Caco-2 (cell line): ENCODE data around the gene OAF. TPM values are rescaled to one million over a fixed set of nuclear protein-coding genes. Genes with fewer than 3 reads are reported as not detected.

Experiments
- BruUV-seq: library from RNA; stranded (reverse); fragments of 400-500 nt; replicated peaks from 2 replicates; lab custom pipeline; 2021; lab: Mats Ljungman, UMichigan
- CTCF ChIA-PET: fragments of 300-600 bp; sonication (Branson Sonifier 250); formaldehyde crosslinking; loops from one replicate; lab custom pipeline; 2022; ENCODE audit warnings: antibody characterized with exemption; lab: Charles Lee
- POLR2A ChIA-PET: fragments of 300-600 bp; sonication (Branson Sonifier 250); formaldehyde crosslinking; loops from one replicate; lab custom pipeline; 2022; ENCODE audit warnings: antibody characterized with exemption; lab: Charles Lee
- DNase-seq, 2 experiments: peaks; one replicate each; pipeline versions ENCODE4 v3.0.0 to v3.0.0-alpha.2; 2020 to 2022
- H3K27me3 ChIP-seq: replicated peaks from 2 replicates; pipeline ENCODE4 v1.6.0; 2011; ENCODE audit warnings: low read length; ENCODE audit not compliant: control insufficient read depth, insufficient read depth
- H3K36me3 ChIP-seq: 2 replicates; pipeline ENCODE4 v1.5.1; 2011; ENCODE audit warnings: low read length; ENCODE audit not compliant: control insufficient read depth, insufficient read depth
- H3K4me1 ChIP-seq: fragments of 250-450 bp; sonication (Bioruptor Pico); 2 replicates; pipeline ENCODE4 v1.5.1; 2020; ENCODE audit warnings: mild to moderate bottlenecking
- H3K4me3 ChIP-seq: 2 replicates; pipeline ENCODE4 v1.5.1; 2011; ENCODE audit warnings: low read depth, mild to moderate bottlenecking, control low read depth, low read length
- H3K9me3 ChIP-seq: fragments of 250-450 bp; sonication (Bioruptor Pico); 2 replicates; pipeline ENCODE4 v1.5.1; 2020; ENCODE audit warnings: mild to moderate bottlenecking, moderate library complexity
- H3K27ac Mint-ChIP-seq: one replicate; pipeline ENCODE4 v1.8.0; 2022; ENCODE audit warnings: mixed read lengths; ENCODE audit not compliant: unreplicated experiment
- H3K27me3 Mint-ChIP-seq: one replicate; pipeline ENCODE4 v1.8.0; 2022; ENCODE audit warnings: mixed read lengths; ENCODE audit not compliant: insufficient read depth, unreplicated experiment
- H3K36me3 Mint-ChIP-seq: one replicate; pipeline ENCODE4 v1.8.0; 2022; ENCODE audit warnings: mild to moderate bottlenecking, mixed read lengths; ENCODE audit not compliant: insufficient read depth, unreplicated experiment
- H3K4me1 Mint-ChIP-seq: one replicate; pipeline ENCODE4 v1.8.0; 2022; ENCODE audit warnings: low read depth, mixed read lengths; ENCODE audit not compliant: unreplicated experiment
- H3K4me3 Mint-ChIP-seq: one replicate; pipeline ENCODE4 v1.8.0; 2022; ENCODE audit warnings: mild to moderate bottlenecking, moderate library complexity, mixed read lengths; ENCODE audit not compliant: unreplicated experiment
- H3K9me3 Mint-ChIP-seq: one replicate; pipeline ENCODE4 v1.8.0; 2022; ENCODE audit warnings: mixed read lengths; ENCODE audit not compliant: unreplicated experiment
- CTCF ChIP-seq, 2 experiments: fragments of 200-600 bp in 1 of 2; IDR thresholded peaks; 1 replicate in 1 of 2; 2 replicates in 1 of 2; pipeline versions ENCODE4 v1.5.1 to v1.8.0; 2011 to 2022; ENCODE audit warnings: antibody characterized with exemption in 1 of 2, control low read depth in 1 of 2, inconsistent platforms in 1 of 2, low read depth in 1 of 2, low read length in 1 of 2, mild to moderate bottlenecking in 1 of 2, moderate library complexity in 1 of 2; ENCODE audit not compliant: insufficient read depth in 1 of 2, severe bottlenecking in 1 of 2, unreplicated experiment in 1 of 2
- intact Hi-C: fragments of 100-400 bp; cut with micrococcal nuclease; formaldehyde crosslinking; loops from one replicate; pipeline ENCODE4 v1.10.0; 2022; ENCODE audit not compliant: unreplicated experiment
- total RNA-seq: library from RNA; stranded (reverse); gene quantifications from 2 replicates; pipeline ENCODE4 v1.2.3, GENCODE V29; 2022

Gene OAF
- total RNA-seq, 1 experiment from 2014 or later, result 31.3 TPM

GRCh38 chr11:120224972-120225909 is 14.4 kb downstream of the OAF start:
- Mint-ChIP-seq H3K4me3 (no peak overlapping the region), H3K27ac (no peak overlapping the region), H3K9me3 (no peaks in the 10 kb centered on the region), H3K27me3 (no peaks in the 10 kb centered on the region), H3K36me3 (no peaks in the 10 kb centered on the region), H3K4me1 (peaks cover 11% of the 10 kb centered on the region)
- Histone ChIP-seq H3K27me3 (no peaks in the 10 kb centered on the region), H3K4me3 (no peak overlapping the region), H3K4me1 (peaks cover 11% of the 10 kb centered on the region), H3K9me3 (no peaks in the 10 kb centered on the region), H3K36me3 (no peaks in the 10 kb centered on the region)
- BruUV-seq, result no TSS peak
- POLR2A ChIA-PET, result no interaction called here
- DNase-seq, result no peak
- intact Hi-C loops, result no loop called here
- TF ChIP-seq CTCF (IDR thresholded peaks at IDR 0.05; ENCODE audit: insufficient read depth in 1 of 2, low read depth in 1 of 2, low read length in 1 of 2, severe bottlenecking in 1 of 2, unreplicated experiment in 1 of 2), result no peak
- CTCF ChIA-PET, result interaction anchor here (1.2 to 1.9 kb wide), 3 partner anchors 40 to 78 kb away, joined by 3 to 7 read pairs (median 3); no protein-coding TSS in a partner anchor

GRCh38 chr11:120226242-120226641 is 15.4 kb downstream of the OAF start:
- intact Hi-C loops, result no loop called here
- no peak for DNase-seq
- Mint-ChIP-seq H3K36me3 (no peaks in the 10 kb centered on the region), H3K27me3 (no peaks in the 10 kb centered on the region), H3K9me3 (no peaks in the 10 kb centered on the region), H3K27ac (no peak overlapping the region), H3K4me3 (no peak overlapping the region), H3K4me1 (peaks cover under 1% of the 10 kb centered on the region)
- TF ChIP-seq CTCF (IDR thresholded peaks at IDR 0.05; ENCODE audit: insufficient read depth in 1 of 2, low read depth in 1 of 2, low read length in 1 of 2, severe bottlenecking in 1 of 2, unreplicated experiment in 1 of 2), result no peak
- POLR2A ChIA-PET, result no interaction called here
- H3K9me3 ChIP-seq, result no peaks in the 10 kb centered on the region
- no peak overlapping the region for H3K4me3 ChIP-seq
- no peaks in the 10 kb centered on the region for H3K36me3 ChIP-seq
- peaks cover 4% of the 10 kb centered on the region for H3K4me1 ChIP-seq
- H3K27me3 ChIP-seq, result no peaks in the 10 kb centered on the region
- no TSS peak for BruUV-seq
- CTCF ChIA-PET, result interaction anchor here (1.2 to 1.9 kb wide), 3 partner anchors 41 to 77 kb away, joined by 3 to 7 read pairs (median 3); no protein-coding TSS in a partner anchor

GRCh38 chr11:120226714-120227113 is 15.9 kb downstream of the OAF start:
- POLR2A ChIA-PET, result no interaction called here

More at GRCh38 chr11:120226714-120227113, 15.9 kb downstream of the OAF start:
- Histone ChIP-seq H3K4me3 (no peak overlapping the region), H3K9me3 (no peaks in the 10 kb centered on the region), H3K27me3 (no peaks in the 10 kb centered on the region), H3K4me1 (no peaks in the 10 kb centered on the region; the same call in 1 of the 2 replicates), H3K36me3 (no peaks in the 10 kb centered on the region)
- no peaks in the 10 kb centered on the region for H3K4me1 Mint-ChIP-seq
- CTCF ChIA-PET, result no interaction called here
- no peak for TF ChIP-seq CTCF (IDR thresholded peaks at IDR 0.05; ENCODE audit: insufficient read depth in 1 of 2, low read depth in 1 of 2, low read length in 1 of 2, severe bottlenecking in 1 of 2, unreplicated experiment in 1 of 2)
- H3K9me3 Mint-ChIP-seq, result no peaks in the 10 kb centered on the region
- intact Hi-C loops, result no loop called here
- no TSS peak for BruUV-seq
- no peaks in the 10 kb centered on the region for H3K36me3 Mint-ChIP-seq
- no peaks in the 10 kb centered on the region for H3K27me3 Mint-ChIP-seq
- H3K27ac Mint-ChIP-seq, result no peak overlapping the region
- DNase-seq, result no peak
- H3K4me3 Mint-ChIP-seq, result no peak overlapping the region
